LNCAP (cell line): ENCODE data around the gene AGPAT3.

Experiments
- CTCF ChIP-seq: fragments of 450-650 bp; IDR thresholded peaks from 2 replicates; pipeline ENCODE4 v1.5.1; 2017; ENCODE audit warnings: mild to moderate bottlenecking

AGPAT3 gene

GRCh38 chr21:43953021-43953420 is 88.0 kb downstream of the AGPAT3 start:
- no peak for TF ChIP-seq CTCF

- TF ChIP-seq CTCF = no peak
These were observed 89.0 kb downstream of the AGPAT3 start for GRCh38 chr21:43954042-43954441.

GRCh38 chr21:43954896-43955295 is 89.9 kb downstream of the AGPAT3 start:
- TF ChIP-seq CTCF = no peak

GRCh38 chr21:43956019-43956669 is 91.1 kb downstream of the AGPAT3 start:
- TF ChIP-seq CTCF = no peak

GRCh38 chr21:43956670-43957035 is 91.6 kb downstream of the AGPAT3 start:
- TF ChIP-seq CTCF = no peak

- no peak for TF ChIP-seq CTCF
These were observed 92.1 kb downstream of the AGPAT3 start for GRCh38 chr21:43957128-43957571.

- no peak for TF ChIP-seq CTCF
These were observed 92.8 kb downstream of the AGPAT3 start for GRCh38 chr21:43957611-43958362.
